Fibroblast of lung (primary cell): Measurements from ENCODE around the gene IWS1. TPM values are rescaled to one million over a fixed set of nuclear protein-coding genes. Genes with fewer than 3 reads are reported as not detected.

Experiments
- DNase-seq, 2 donors: peaks; one replicate each; pipeline versions ENCODE4 v3.0.0 to v3.0.0-alpha.2; 2010; ENCODE audit warnings: low read depth in 2 of 2
- H2AFZ ChIP-seq: 2 replicates; pipeline ENCODE4 v1.5.1; 2012; ENCODE audit warnings: low read length, control low read depth, inconsistent platforms
- H3K27ac ChIP-seq: 2 replicates; pipeline ENCODE4 v1.5.1; 2011; ENCODE audit warnings: low read length, control low read depth; ENCODE audit not compliant: insufficient read depth
- H3K27me3 ChIP-seq: 2 replicates; pipeline ENCODE4 v1.5.1; 2011; ENCODE audit warnings: mild to moderate bottlenecking, low read length; ENCODE audit not compliant: control insufficient read depth, insufficient read depth
- H3K36me3 ChIP-seq: 2 replicates; pipeline ENCODE4 v1.5.1; 2011; ENCODE audit warnings: low read length; ENCODE audit not compliant: control insufficient read depth, insufficient read depth
- H3K4me1 ChIP-seq: 2 replicates; pipeline ENCODE4 v1.5.1; 2011; ENCODE audit warnings: low read length; ENCODE audit not compliant: control insufficient read depth, insufficient read depth; ENCODE audit errors: extremely low read depth
- H3K4me2 ChIP-seq: 2 replicates; pipeline ENCODE4 v1.5.1; 2011; ENCODE audit warnings: low read length, control low read depth; ENCODE audit not compliant: insufficient read depth; ENCODE audit errors: extremely low read depth
- H3K4me3 ChIP-seq, 4 experiments: fragments of 200-600 bp in 1 of 4; sonication (generic) in 1 of 4; replicated peaks in 1 of 4; 2 replicates each; pipeline ENCODE4 v1.5.1; 2011 to 2016; ENCODE audit warnings: low read length in 4 of 4, low read depth in 3 of 4, mild to moderate bottlenecking in 3 of 4, control low read depth in 2 of 4, inconsistent platforms in 1 of 4, mixed read lengths in 1 of 4; ENCODE audit not compliant: insufficient read depth in 1 of 4; ENCODE audit errors: control extremely low read depth in 1 of 4
- H3K79me2 ChIP-seq: 2 replicates; pipeline ENCODE4 v1.5.1; 2012; ENCODE audit warnings: mild to moderate bottlenecking, low read length, inconsistent platforms; ENCODE audit not compliant: control insufficient read depth, insufficient read depth
- H3K9ac ChIP-seq: 2 replicates; pipeline ENCODE4 v1.5.1; 2011; ENCODE audit warnings: mild to moderate bottlenecking, low read length, control low read depth; ENCODE audit not compliant: insufficient read depth
- H3K9me3 ChIP-seq: 2 replicates; pipeline ENCODE4 v1.5.1; 2012; ENCODE audit warnings: low read depth, low read length; ENCODE audit not compliant: control insufficient read depth, insufficient read depth
- H4K20me1 ChIP-seq: 2 replicates; pipeline ENCODE4 v1.5.1; 2011; ENCODE audit warnings: low read length; ENCODE audit not compliant: control insufficient read depth, insufficient read depth; ENCODE audit errors: extremely low read depth
- CTCF ChIP-seq, 2 donors: IDR thresholded peaks in 1 of 2; conservative IDR thresholded peaks in 1 of 2; 1 replicate in 1 of 2; 2 replicates in 1 of 2; pipeline ENCODE4 v1.5.1; 2011 to 2012; ENCODE audit warnings: low read length in 2 of 2, control low read depth in 1 of 2, inconsistent platforms in 1 of 2, low read depth in 1 of 2, mild to moderate bottlenecking in 1 of 2
- EZH2 ChIP-seq: IDR thresholded peaks from 2 replicates; pipeline ENCODE4 v1.5.1; 2012; ENCODE audit warnings: low read length, control low read depth, mild to moderate bottlenecking; ENCODE audit errors: missing control alignments
- polyA plus RNA-seq, 2 donors: library from polyadenylated mRNA; depleted of rRNA in 1 of 2; stranded (reverse) in 1 of 2; unstranded in 1 of 2; fragments of >200 nt; gene quantifications; 2 replicates each; pipeline ENCODE4 v1.2.1, GENCODE V29; 2011 to 2012; ENCODE audit warnings: missing spikeins in 1 of 2
- total RNA-seq: library from RNA; depleted of rRNA; stranded (reverse); fragments of >200 nt; gene quantifications from 2 replicates; pipeline ENCODE4 v1.2.1, GENCODE V29; 2014

IWS1 gene
- total and polyA plus RNA-seq, 2 donors (not counting 1 experiment from before 2014, with no cell fraction given): 44.1 to 56.0 TPM

GRCh38 chr2:127569666-127570065 is 43.4 kb upstream of the IWS1 start:
- H3K4me3 ChIP-seq: no peak overlapping the region
- TF ChIP-seq CTCF (conservative IDR thresholded peaks at IDR 0.05 in 1 of 2, IDR thresholded peaks at IDR 0.05 in 1 of 2; ENCODE audit: low read depth in 1 of 2, low read length in 2 of 2): no peak
- no peak for TF ChIP-seq EZH2
- no peaks in the 10 kb centered on the region for H4K20me1 ChIP-seq
- peaks cover 2% of the 10 kb centered on the region for H3K27me3 ChIP-seq
- no peak overlapping the region for H3K27ac ChIP-seq
- H3K79me2 ChIP-seq: no peaks in the 10 kb centered on the region
- no peak overlapping the region for H3K9ac ChIP-seq
- H3K4me1 ChIP-seq: peaks cover 7% of the 10 kb centered on the region
- no peaks in the 10 kb centered on the region for H3K36me3 ChIP-seq
- no peak overlapping the region for H2AFZ ChIP-seq
- no peak for DNase-seq
- no peak overlapping the region for H3K4me2 ChIP-seq
- no peaks in the 10 kb centered on the region for H3K9me3 ChIP-seq

- H3K9ac ChIP-seq: no peak overlapping the region
- H3K9me3 ChIP-seq: no peaks in the 10 kb centered on the region
- H3K4me3 ChIP-seq: no peak overlapping the region
- DNase-seq: no peak
- H3K4me2 ChIP-seq: no peak overlapping the region
- H3K79me2 ChIP-seq: no peaks in the 10 kb centered on the region
- H3K27me3 ChIP-seq: peaks cover 2% of the 10 kb centered on the region
- TF ChIP-seq CTCF (conservative IDR thresholded peaks at IDR 0.05 in 1 of 2, IDR thresholded peaks at IDR 0.05 in 1 of 2; ENCODE audit: low read depth in 1 of 2, low read length in 2 of 2) (no peak), EZH2 (no peak)
- no peak overlapping the region for H2AFZ ChIP-seq
- H3K36me3 ChIP-seq: no peaks in the 10 kb centered on the region
- H4K20me1 ChIP-seq: no peaks in the 10 kb centered on the region
- H3K27ac ChIP-seq: no peak overlapping the region
- peaks cover 7% of the 10 kb centered on the region for H3K4me1 ChIP-seq
These were observed 41.8 kb upstream of the IWS1 start for GRCh38 chr2:127568128-127568527.

- Histone ChIP-seq H3K27me3 (peaks cover 2% of the 10 kb centered on the region), H3K79me2 (no peaks in the 10 kb centered on the region), H3K36me3 (no peaks in the 10 kb centered on the region), H3K4me1 (peaks cover 7% of the 10 kb centered on the region), H3K9ac (no peak overlapping the region), H3K4me3 (no peak overlapping the region), H3K27ac (no peak overlapping the region), H4K20me1 (no peaks in the 10 kb centered on the region), H2AFZ (no peak overlapping the region), H3K9me3 (no peaks in the 10 kb centered on the region), H3K4me2 (no peak overlapping the region)
- TF ChIP-seq CTCF (conservative IDR thresholded peaks at IDR 0.05 in 1 of 2, IDR thresholded peaks at IDR 0.05 in 1 of 2; ENCODE audit: low read depth in 1 of 2, low read length in 2 of 2) (no peak), EZH2 (no peak)
- DNase-seq: no peak
These were observed 41.1 kb upstream of the IWS1 start for GRCh38 chr2:127567351-127567854.
